Measurements from ENCODE around the gene IL12B. TPM values are rescaled to one million over a fixed set of nuclear protein-coding genes. Genes with fewer than 3 reads are reported as not detected.

The IL12B gene
- total and polyA plus RNA-seq, 9 donors, result not detected

DNA sequence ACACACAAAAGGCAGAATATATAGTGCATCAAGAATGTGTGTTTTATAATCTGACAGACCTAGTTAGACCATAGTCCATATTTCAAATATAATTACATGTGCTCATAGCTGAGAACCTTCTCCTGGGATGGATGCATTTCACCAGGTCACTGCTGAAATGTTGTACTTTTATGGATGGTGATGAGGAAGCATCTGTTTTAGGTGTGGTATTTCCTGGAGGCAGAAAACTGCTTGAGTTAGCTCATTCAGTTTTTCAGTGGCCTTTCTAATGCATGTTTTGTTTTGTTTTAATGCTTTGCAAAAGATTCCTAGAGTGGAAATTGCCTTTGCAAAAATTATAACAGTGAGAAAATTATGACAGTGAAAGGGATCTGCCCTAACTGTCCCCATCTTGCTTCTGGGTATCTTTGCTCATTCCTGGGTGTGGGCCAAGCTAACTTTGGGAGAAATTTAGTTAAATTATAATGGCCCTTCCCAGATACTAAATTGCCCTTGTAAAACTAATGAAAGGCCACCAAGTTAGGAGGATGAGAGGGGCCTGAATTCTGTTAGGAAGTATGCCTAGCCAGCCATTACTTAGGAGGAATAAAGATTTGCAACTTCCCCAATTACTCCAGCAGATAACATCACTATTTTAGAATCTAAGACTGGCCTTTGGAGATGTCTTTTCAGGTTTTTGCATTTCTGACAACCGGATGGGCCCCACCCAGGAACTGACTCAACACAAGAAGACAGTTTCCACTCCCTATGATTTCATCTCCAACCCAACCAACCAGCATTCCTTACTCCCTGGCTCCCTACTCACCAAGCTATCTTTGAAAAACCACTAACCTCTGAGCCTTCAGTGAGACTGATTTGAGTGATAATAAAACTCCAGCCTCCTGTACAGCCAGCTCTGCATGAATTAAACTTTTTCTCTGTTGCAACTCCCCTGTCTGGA, 7.0 kb upstream of the IL12B start:
- WGBS, 3 donors, result 64 to 75% (median 64%) methylated on average over 1 of the region's 1 CpG

DNA sequence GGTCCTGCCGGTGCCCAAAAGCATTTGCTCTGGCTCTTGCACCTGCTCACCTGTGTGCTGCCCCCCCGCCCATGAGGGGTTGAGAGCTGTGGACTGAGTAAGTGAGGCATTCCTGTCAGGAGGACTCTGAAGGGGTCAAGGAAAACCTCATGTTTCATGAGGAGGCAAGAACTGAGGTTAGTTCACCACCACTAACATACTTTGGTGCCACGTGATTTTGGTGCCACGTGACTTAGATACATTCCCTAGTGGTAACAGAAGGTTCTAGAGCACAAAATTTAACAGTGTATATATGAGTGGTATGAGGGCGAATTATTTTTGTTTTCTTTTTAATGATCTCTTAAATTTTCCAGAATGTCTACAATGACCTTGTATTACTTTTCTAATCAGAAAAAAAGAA, 6.3 kb upstream of the IL12B start:
- Histone ChIP-seq H3K27me3 (no peaks in the 10 kb centered on the region), H3K4me3 (no peak overlapping the region), H3K27ac (no peak overlapping the region), H3K9me3 (no peaks in the 10 kb centered on the region), H3K4me1 (ENCODE audit: insufficient read depth) (peaks cover 1% of the 10 kb centered on the region), H3K36me3 (no peaks in the 10 kb centered on the region)
- DNase-seq, result no peak
- intact Hi-C loops (cut with DNase I), result no loop called here
- TF ChIP-seq EP300 (IDR thresholded peaks at IDR 0.05) (no peak), POLR2A (IDR thresholded peaks at IDR 0.05) (no peak)
- TF ChIP-seq, protein P1, sequence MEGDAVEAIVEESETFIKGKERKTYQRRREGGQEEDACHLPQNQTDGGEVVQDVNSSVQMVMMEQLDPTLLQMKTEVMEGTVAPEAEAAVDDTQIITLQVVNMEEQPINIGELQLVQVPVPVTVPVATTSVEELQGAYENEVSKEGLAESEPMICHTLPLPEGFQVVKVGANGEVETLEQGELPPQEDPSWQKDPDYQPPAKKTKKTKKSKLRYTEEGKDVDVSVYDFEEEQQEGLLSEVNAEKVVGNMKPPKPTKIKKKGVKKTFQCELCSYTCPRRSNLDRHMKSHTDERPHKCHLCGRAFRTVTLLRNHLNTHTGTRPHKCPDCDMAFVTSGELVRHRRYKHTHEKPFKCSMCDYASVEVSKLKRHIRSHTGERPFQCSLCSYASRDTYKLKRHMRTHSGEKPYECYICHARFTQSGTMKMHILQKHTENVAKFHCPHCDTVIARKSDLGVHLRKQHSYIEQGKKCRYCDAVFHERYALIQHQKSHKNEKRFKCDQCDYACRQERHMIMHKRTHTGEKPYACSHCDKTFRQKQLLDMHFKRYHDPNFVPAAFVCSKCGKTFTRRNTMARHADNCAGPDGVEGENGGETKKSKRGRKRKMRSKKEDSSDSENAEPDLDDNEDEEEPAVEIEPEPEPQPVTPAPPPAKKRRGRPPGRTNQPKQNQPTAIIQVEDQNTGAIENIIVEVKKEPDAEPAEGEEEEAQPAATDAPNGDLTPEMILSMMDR (IDR thresholded peaks at IDR 0.05), result no peak
- WGBS, 3 donors, result 83 to 95% (median 88%) methylated on average over 5 of the region's 5 CpGs

More for the DNA sequence above, 7.0 kb upstream of the IL12B start:
- Histone ChIP-seq H3K9me3 (no peaks in the 10 kb centered on the region), H3K4me1 (ENCODE audit: insufficient read depth) (no peaks in the 10 kb centered on the region), H3K27ac (no peak overlapping the region), H3K4me3 (no peak overlapping the region), H3K27me3 (no peaks in the 10 kb centered on the region), H3K36me3 (no peaks in the 10 kb centered on the region)
- intact Hi-C loops (cut with DNase I), result no loop called here
- TF ChIP-seq EP300 (IDR thresholded peaks at IDR 0.05) (no peak), POLR2A (IDR thresholded peaks at IDR 0.05) (no peak)
- TF ChIP-seq, protein P1 (IDR thresholded peaks at IDR 0.05), result no peak
- DNase-seq, result no peak

GRCh38 chr5:159333545-159333925, 3.2 kb upstream of the IL12B start:
- 70 to 92% (median 71%) methylated on average over 1 of the region's 1 CpG for WGBS, 3 donors
- TF ChIP-seq, protein P1 (IDR thresholded peaks at IDR 0.05), result no peak
- TF ChIP-seq POLR2A (IDR thresholded peaks at IDR 0.05) (no peak), EP300 (IDR thresholded peaks at IDR 0.05) (no peak)
- H3K27ac ChIP-seq, result no peak overlapping the region
- no peak overlapping the region for H3K4me3 ChIP-seq
- H3K9me3 ChIP-seq, result no peaks in the 10 kb centered on the region
- peaks cover 5% of the 10 kb centered on the region for H3K4me1 ChIP-seq (ENCODE audit: insufficient read depth)
- H3K27me3 ChIP-seq, result no peaks in the 10 kb centered on the region
- DNase-seq, result no peak
- H3K36me3 ChIP-seq, result no peaks in the 10 kb centered on the region
- intact Hi-C loops (cut with DNase I), result no loop called here

DNA sequence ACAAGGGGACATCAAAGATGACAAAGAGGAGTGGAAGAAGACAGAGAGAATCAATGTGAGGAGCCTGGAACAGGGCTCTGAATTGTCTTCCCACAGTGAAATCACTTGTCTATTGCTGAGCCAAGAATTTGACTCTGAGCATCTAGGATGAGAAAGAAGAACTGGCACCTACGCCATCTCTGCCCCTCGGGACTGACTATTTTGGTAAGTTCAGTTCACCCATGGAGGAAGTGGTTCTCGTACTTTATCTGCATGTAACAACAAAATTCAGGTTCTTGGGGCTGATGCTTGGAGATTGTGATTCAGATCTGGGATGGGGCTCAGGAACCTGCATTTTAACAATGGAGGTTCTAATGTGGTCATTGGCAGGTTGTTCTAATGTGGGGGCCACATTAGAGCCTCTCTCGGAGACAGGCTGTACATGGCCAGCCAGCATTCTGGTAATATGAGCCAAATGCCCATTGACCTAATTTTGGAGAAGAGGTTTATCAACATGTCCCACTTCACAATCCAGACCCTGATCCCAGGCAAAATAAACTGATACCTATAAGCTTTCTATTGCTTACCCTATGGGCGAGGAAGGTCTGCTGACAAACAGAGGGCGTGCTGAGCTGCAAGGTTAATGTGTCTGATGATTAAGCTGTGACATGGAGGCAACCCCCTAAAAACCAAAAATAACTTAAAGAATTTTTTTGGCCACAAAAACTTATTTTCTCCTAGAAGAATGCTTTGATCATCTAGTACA, 2.7 kb upstream of the IL12B start:
- Histone ChIP-seq H3K27me3 (no peaks in the 10 kb centered on the region), H3K27ac (no peak overlapping the region), H3K36me3 (no peaks in the 10 kb centered on the region), H3K4me3 (no peak overlapping the region), H3K9me3 (no peaks in the 10 kb centered on the region), H3K4me1 (ENCODE audit: insufficient read depth) (peaks cover 5% of the 10 kb centered on the region)
- WGBS, 3 donors, result 64 to 75% (median 73%) methylated on average over 6 of the region's 6 CpGs
- intact Hi-C loops (cut with DNase I), result no loop called here
- DNase-seq, result no peak
- no peak for TF ChIP-seq EP300 (IDR thresholded peaks at IDR 0.05)
- TF ChIP-seq, protein P1 (IDR thresholded peaks at IDR 0.05), result no peak
- no peak for TF ChIP-seq POLR2A (IDR thresholded peaks at IDR 0.05)
